Epithelial cell of esophagus (primary cell): ENCODE measurements around the gene CDK3.

Experiments used
- DNase-seq: peaks from one replicate; pipeline ENCODE4 v3.0.0; 2010; ENCODE audit warnings: low read depth
- H3K4me3 ChIP-seq: 2 replicates; pipeline ENCODE4 v1.5.1; 2011; ENCODE audit warnings: mild to moderate bottlenecking, low read length, control low read depth
- TF ChIP-seq, protein P1 (sequence below): IDR thresholded peaks from 2 replicates; pipeline ENCODE4 v1.5.1; 2011; ENCODE audit warnings: low read depth, mild to moderate bottlenecking, low read length, control low read depth, inconsistent platforms; ENCODE audit not compliant: insufficient read depth; ENCODE audit errors: missing control alignments

Gene CDK3

GRCh38 chr17:75980188-75981018, 20.3 kb upstream of the CDK3 start:
- no peak for DNase-seq
- TF ChIP-seq, protein P1, sequence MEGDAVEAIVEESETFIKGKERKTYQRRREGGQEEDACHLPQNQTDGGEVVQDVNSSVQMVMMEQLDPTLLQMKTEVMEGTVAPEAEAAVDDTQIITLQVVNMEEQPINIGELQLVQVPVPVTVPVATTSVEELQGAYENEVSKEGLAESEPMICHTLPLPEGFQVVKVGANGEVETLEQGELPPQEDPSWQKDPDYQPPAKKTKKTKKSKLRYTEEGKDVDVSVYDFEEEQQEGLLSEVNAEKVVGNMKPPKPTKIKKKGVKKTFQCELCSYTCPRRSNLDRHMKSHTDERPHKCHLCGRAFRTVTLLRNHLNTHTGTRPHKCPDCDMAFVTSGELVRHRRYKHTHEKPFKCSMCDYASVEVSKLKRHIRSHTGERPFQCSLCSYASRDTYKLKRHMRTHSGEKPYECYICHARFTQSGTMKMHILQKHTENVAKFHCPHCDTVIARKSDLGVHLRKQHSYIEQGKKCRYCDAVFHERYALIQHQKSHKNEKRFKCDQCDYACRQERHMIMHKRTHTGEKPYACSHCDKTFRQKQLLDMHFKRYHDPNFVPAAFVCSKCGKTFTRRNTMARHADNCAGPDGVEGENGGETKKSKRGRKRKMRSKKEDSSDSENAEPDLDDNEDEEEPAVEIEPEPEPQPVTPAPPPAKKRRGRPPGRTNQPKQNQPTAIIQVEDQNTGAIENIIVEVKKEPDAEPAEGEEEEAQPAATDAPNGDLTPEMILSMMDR = no peak
- peak overlapping the region; percentile 91 for H3K4me3 ChIP-seq

DNA sequence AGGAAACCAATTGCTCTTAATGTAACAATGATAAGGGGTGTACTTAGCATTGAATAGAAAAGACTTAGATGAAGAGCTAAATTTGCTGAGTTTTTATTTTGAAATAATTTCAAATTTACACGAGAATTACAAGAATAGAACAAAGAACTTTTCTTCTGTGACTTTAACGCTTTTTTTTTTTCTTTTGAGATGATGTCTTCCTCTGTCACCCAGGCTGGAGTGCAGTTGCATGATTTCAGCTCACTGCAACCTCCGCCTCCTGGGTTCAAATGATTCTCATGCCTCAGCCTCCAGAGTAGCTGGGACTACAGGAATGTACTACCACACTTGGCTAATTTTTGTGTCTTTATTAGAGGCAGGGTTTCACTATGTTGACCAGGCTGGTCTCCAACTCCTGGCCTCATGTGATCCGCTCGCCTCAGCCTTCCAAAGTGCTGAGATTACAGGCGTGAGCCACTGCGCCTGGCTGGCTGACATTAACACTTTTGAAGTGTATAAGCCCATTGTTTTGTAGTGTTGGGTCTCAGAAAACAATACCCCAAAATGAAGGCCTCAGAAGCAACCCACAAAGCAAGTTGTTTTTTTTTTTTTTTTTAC, 19.5 kb upstream of the CDK3 start:
- H3K4me3 ChIP-seq = no peak overlapping the region
- no peak for DNase-seq
- TF ChIP-seq, protein P1 = no peak

DNA sequence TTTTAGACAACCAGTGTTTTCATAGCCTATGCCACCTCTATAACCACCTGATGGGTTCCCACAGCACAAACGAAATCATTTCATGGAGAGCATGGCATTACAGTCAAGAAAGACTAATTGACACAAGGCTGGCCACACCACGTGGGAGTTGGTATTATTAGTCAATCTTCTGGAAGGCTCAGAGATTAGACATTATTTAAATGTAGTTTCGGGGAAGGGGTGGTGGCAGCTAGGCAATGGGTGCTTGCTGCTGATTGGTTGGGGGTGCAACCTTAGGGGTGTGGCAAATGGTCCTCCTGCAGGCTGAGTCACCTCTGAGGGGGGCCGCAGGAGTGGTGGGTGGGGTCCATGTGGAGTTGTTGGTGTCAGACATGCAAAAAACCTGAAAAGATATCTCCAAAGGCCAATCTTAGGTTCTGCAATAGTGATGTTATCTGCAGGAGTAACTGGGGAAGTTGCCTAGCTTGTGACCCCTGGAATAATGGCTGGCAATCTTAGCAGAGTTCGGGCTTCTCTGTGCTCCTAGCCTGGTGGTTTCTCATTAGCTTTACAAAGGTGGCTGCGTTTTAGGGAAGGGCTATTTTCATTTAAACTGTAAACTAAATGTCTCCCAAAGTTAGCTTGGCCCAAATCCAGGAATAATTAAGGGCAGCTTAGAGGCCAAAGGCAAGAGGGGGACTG, 17.0 kb upstream of the CDK3 start:
- peak; percentile 55 for DNase-seq
- TF ChIP-seq, protein P1 = no peak
- H3K4me3 ChIP-seq = no peak overlapping the region

DNA sequence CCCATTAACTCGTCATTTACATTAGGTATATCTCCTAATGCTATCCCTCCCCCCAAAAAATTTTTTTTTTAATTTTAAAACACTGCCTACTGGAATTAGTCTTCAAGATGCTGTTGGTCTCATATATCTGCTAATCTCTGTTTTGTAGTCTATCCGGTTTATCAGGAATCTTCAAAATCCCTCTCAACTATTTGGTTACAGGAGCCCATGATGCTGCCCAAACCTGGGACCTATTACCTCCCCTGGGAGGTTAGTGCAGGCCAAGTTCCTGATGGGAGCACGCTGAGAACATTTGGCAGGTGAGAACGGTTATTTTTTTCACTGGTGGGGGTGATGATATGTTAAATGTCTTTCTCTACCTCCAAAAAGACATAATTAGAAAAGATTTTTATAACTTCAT, 14.7 kb upstream of the CDK3 start:
- no peak for DNase-seq
- TF ChIP-seq, protein P1 = no peak
- H3K4me3 ChIP-seq = no peak overlapping the region

- TF ChIP-seq, protein P1 = no peak
- no peak for DNase-seq
- H3K4me3 ChIP-seq = no peak overlapping the region
Measured at GRCh38 chr17:75987041-75987440, 13.6 kb upstream of the CDK3 start.

DNA sequence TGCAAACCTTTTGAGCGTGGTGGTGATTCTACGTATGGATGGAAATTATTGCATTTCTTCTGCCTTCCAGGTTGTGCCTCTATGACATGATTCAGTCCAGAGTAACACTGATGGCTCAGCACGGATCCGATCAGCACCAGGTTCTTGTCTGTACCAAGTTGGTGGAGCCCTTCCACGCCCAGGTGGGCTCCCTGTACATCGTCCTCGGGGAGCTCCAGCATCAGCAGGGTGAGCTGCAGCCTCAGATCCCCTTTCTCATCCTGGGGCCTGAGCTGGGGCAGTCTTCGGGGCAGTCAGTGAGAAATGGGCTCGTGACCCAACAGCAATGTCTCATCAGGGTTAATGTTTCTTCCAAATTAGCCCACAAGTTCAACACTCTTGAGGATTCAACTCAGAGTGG, 9.3 kb upstream of the CDK3 start:
- TF ChIP-seq, protein P1 = no peak
- DNase-seq = no peak
- H3K4me3 ChIP-seq = no peak overlapping the region
